ENCODE measurements around the gene NWD2.

DNA sequence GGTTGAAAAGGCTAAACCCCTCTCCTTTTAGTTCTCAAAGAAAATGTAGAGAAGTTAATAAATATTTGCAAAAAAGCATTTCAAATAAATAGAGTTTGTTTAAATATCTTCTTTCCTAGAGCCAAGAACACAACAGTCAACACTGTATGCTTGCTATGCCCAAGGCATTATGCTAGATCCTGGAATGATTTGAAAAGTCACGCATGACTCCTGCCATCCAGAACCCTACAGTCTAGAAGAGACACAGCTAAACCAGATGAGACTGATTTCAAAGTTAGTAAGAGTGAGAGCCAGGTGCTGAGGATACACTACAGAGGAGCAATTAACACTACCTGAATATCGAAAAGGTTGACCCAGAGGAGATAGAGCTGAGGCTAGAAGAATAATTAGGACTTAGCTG is 205.8 kb downstream of the NWD2 start:
- TF ChIP-seq ZFP3 (CRISPR knock-in tag; IDR thresholded peaks at IDR 0.05) (no peak), PPARA (CRISPR knock-in tag; IDR thresholded peaks at IDR 0.05; ENCODE audit: borderline replicate concordance) (no peak)

All from SK-N-SH treated with all-trans-retinoic acid at 6 μM for 48 hours (cell line).